8988T (cell line): Measurements from ENCODE around the gene CAMK2D.

ENCODE experiments used
- DNase-seq: peaks from one replicate; pipeline ENCODE4 v3.0.0; 2011

The CAMK2D gene

GRCh38 chr4:113635739-113636437 is 125.7 kb downstream of the CAMK2D start:
- no peak for DNase-seq

GRCh38 chr4:113634081-113634969 is 127.2 kb downstream of the CAMK2D start:
- DNase-seq, result no peak

- DNase-seq, result no peak
Measured at GRCh38 chr4:113633467-113633866, 128.1 kb downstream of the CAMK2D start.

- DNase-seq, result no peak
Measured at GRCh38 chr4:113628711-113629110, 132.8 kb downstream of the CAMK2D start.

GRCh38 chr4:113627321-113627720 is 134.2 kb downstream of the CAMK2D start:
- DNase-seq, result no peak

- DNase-seq, result no peak
Measured at GRCh38 chr4:113625902-113626301, 135.6 kb downstream of the CAMK2D start.

GRCh38 chr4:113623274-113623894 is 138.2 kb downstream of the CAMK2D start:
- no peak for DNase-seq

- DNase-seq, result no peak
Measured at GRCh38 chr4:113621633-113622032, 139.9 kb downstream of the CAMK2D start.

GRCh38 chr4:113620032-113620431 is 141.5 kb downstream of the CAMK2D start:
- DNase-seq, result no peak

DNA sequence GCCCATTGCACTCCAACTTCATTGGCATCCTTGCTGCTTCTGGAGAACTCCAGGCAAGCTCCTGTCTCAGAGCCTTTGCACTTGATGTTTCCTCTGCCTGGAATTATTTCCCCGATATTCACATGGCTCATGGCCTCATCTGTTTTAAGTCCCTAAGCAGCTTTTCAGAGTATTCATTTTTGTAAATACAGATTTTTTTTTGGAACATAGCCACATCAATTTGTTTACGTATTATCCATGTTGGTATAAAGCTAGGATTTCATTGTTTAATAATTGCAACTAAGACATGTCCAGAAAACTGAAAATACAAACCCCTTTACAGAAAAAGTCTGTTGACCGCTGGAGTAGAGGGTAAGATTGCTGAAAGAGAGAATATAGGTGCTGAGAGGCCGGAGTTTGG is 142.0 kb downstream of the CAMK2D start:
- DNase-seq, result no peak

DNA sequence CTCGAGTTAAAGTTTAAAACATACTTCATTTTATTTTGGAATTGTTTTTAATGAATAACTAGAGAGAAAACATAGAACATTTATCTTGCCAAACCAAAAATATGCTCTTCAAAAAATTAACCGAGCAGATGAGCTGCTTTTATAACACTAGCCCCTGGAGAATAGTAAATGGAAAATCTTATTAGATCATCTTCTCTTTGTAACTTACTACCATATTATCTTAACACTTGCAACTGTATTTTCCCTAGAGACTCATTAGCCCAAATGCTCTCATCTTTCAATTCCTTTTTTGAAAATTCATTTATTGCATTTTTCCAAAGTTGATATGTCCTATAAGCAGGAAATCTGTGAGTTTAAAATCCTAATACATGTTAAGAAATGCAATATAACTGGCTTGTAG is 143.3 kb downstream of the CAMK2D start:
- DNase-seq, result no peak

- no peak for DNase-seq
Measured at GRCh38 chr4:113617195-113617594, 144.3 kb downstream of the CAMK2D start.

DNA sequence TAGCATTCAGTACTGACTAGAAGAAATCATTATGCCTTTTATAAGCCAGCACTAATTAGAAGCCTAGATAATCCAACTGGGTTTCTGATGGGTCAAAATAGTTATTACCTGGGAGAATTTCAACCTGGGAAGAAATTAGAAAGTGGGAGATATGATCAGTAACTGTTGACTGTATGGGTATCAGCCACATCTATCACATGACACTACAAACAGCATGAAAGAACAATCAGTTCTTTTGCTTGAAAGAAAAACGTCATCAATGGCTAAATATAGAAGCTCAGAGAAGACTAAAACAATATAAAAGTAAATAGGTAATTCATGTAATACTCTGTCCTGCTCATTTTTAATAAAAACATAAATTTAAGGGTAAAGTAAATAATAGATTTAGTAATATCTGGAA is 145.1 kb downstream of the CAMK2D start:
- no peak for DNase-seq

GRCh38 chr4:113614414-113614813 is 147.1 kb downstream of the CAMK2D start:
- DNase-seq, result no peak

DNA sequence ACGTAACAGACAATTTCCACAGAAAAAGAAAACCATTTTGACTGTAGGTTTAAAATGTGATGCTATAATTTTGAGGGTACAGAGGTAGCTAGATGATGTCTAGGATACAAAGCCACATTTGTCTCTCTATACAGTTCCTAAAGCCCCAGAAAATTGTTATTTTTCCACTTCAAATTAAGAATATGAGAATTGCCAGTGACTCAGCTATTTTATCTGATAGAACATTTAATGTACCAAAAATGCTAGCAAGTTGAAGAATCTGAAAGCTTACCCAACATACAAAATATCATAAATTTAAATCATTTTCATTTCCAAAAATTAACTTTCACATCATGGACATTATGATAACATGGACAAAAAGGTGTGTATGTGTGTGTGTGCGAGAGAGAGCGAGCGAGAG is 148.0 kb downstream of the CAMK2D start:
- no peak for DNase-seq

GRCh38 chr4:113610537-113610936 is 151.0 kb downstream of the CAMK2D start:
- DNase-seq, result no peak

GRCh38 chr4:113607998-113608397 is 153.5 kb downstream of the CAMK2D start:
- no peak for DNase-seq

DNA sequence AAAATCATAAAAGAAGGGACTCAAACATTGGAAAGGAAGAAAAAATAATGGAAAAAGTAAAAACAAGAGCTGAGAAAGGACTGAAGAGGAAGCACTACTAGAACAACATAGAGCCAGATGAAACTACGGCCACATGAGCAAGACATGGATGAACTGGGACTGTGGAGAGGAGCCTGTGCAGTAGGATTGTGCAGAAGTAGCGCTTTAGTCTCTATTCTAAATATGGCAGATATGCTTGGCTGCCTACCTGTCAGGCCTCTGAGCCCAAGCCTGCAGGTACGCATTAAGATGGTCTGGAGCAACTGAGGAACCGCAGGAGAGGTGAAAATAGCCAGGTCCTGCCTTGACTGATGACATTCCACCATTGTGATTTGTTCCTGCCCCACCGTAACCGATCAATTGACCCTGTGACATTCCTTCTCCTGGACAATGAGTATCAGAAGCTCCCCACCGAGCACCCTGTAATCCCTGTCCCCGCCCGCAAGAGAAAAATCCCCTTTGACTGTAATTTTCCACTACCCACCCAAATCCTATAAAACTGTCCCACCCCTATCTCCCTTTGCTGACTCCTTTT is 154.3 kb downstream of the CAMK2D start:
- DNase-seq, result no peak

DNA sequence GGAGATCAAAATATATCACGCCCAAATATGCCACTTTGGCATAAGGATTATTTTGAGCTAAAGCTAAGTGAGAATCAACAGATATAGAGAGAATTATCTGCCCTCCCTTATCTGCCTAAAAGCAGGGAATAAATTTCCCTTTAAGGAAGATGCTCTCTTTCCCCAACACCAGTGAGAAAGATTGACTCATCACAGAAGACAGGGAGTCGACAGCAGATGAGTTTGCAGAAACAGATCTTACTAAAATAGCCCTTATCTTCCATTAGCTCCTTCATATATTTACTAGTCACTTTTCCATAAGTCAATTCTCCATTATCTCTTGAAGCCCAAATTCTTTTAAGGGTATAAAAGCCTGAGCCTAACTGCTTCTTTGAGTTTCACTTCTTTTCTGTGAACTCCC is 156.6 kb downstream of the CAMK2D start:
- DNase-seq, result no peak

- no peak for DNase-seq
Measured at GRCh38 chr4:113603911-113604310, 157.6 kb downstream of the CAMK2D start.

GRCh38 chr4:113602646-113603228 is 158.8 kb downstream of the CAMK2D start:
- no peak for DNase-seq

DNA sequence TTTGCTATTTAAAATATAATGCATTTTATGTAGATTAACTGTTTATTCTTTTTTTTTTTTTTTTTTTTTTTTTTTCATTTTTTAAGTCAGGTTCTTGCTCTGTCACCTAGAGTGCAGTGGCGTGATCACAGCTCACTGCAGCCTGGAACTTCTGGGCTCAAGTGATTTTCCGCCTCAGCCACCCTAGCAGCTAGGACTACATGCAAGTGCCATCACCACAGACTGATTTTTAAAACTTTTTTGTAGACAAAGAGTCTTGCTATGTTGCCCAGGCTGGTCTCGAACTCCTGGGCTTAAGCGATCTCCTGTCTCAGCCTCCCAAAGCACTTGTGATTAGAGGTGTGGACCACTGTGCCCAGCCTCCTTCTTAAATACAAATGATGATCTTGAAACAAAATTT is 159.9 kb downstream of the CAMK2D start:
- no peak for DNase-seq

GRCh38 chr4:113596396-113596795 is 165.1 kb downstream of the CAMK2D start:
- no peak for DNase-seq
